ENCODE measurements around the gene APBB2. TPM values are rescaled to one million over a fixed set of nuclear protein-coding genes. Genes with fewer than 3 reads are reported as not detected.

Gene APBB2
- total and polyA plus RNA-seq, 2 of the 8 experiments (the other 6 are each of a cell fraction or from before 2014, with no cell fraction given): 58.7 to 59.4 TPM

- H3K79me2 ChIP-seq (ENCODE audit: control insufficient read depth in 1 of 2, insufficient read depth in 2 of 2, low read length in 2 of 2): peaks cover 3 to 34% of the 10 kb centered on the region in 2 experiments; a peak in 2 of 4 replicates
- H2BK15ac ChIP-seq (ENCODE audit: low read length): no peak overlapping the region
- no peak overlapping the region for H3K9ac ChIP-seq (replicated peaks in 1 of 4; ENCODE audit: extremely low read depth in 1 of 4, low read depth in 3 of 4, low read length in 3 of 4)
- H3K23me2 ChIP-seq (ENCODE audit: low read depth, low read length): peaks cover 5% of the 10 kb centered on the region
- H3K27ac ChIP-seq (ENCODE audit: low read depth, low read length): no peak overlapping the region
- no peak overlapping the region for H3K18ac ChIP-seq (ENCODE audit: extremely low read depth, low read length)
- no peak overlapping the region for H2BK120ac ChIP-seq (replicated peaks; ENCODE audit: low read depth, low read length)
- no peaks in the 10 kb centered on the region for H4K20me1 ChIP-seq (replicated peaks in 1 of 2; ENCODE audit: control insufficient read depth in 1 of 2, insufficient read depth in 2 of 2, low read length in 2 of 2)
- no peak for FAIRE-seq
- no peak overlapping the region for H2BK12ac ChIP-seq (ENCODE audit: low read depth, low read length)
- no peak overlapping the region for H2BK20ac ChIP-seq (ENCODE audit: low read length)
- H4K5ac ChIP-seq (ENCODE audit: insufficient read length, low read depth, low read length): peak overlapping the region; percentile 15
- H3K4me1 ChIP-seq (replicated peaks in 1 of 4; ENCODE audit: control insufficient read depth in 3 of 4, insufficient read depth in 4 of 4, low read length in 3 of 4): peaks cover 9 to 23% (median 14%) of the 10 kb centered on the region in 4 experiments
- no peak for DNase-seq (ENCODE audit: low read depth in 1 of 2, low spot score in 2 of 2)
- CTCF ChIA-PET (ENCODE audit: partially characterized antibody): interaction anchor here (0.6 to 2.7 kb wide), 4 partner anchors 9 to 1007 kb away, joined by 3 to 12 read pairs (median 6); no protein-coding TSS in a partner anchor
- H3K14ac ChIP-seq (ENCODE audit: insufficient read length): no peak overlapping the region
- no peak for TF ChIP-seq BACH1 (IDR thresholded peaks at IDR 0.05; ENCODE audit: low read length)
- TF ChIP-seq SP1 (IDR thresholded peaks at IDR 0.05; ENCODE audit: low read depth, low read length): no peak
- H2BK5ac ChIP-seq (ENCODE audit: low read depth, low read length): no peak overlapping the region
- H3K4ac ChIP-seq (replicated peaks; ENCODE audit: insufficient read length, low read depth, low read length): no peak overlapping the region
- no peak overlapping the region for H2AK5ac ChIP-seq (ENCODE audit: low read depth, low read length)
- H3K4me2 ChIP-seq (ENCODE audit: insufficient read depth in 1 of 2, low read depth in 2 of 2, low read length in 2 of 2): no peak overlapping the region
- H3K36me3 ChIP-seq (ENCODE audit: control insufficient read depth in 2 of 4, insufficient read depth in 4 of 4, low read length in 3 of 4): no peaks in the 10 kb centered on the region
- H3K56ac ChIP-seq (replicated peaks; ENCODE audit: insufficient read length, low read depth, low read length): no peak overlapping the region
- no peak overlapping the region for H4K8ac ChIP-seq (ENCODE audit: extremely low read depth, insufficient read depth, low read length)
- no peak overlapping the region for H2AFZ ChIP-seq (ENCODE audit: low read length)
- H3K4me3 ChIP-seq (ENCODE audit: extremely low read depth in 1 of 4, insufficient read depth in 2 of 4, low read depth in 3 of 4, low read length in 4 of 4): no peak overlapping the region
- no peaks in the 10 kb centered on the region; the same call in 1 of the 2 replicates for H3K79me1 ChIP-seq (ENCODE audit: low read depth, low read length)
- no peak overlapping the region for H3K23ac ChIP-seq (ENCODE audit: insufficient read length)
- no peak overlapping the region for H4K91ac ChIP-seq (replicated peaks; ENCODE audit: insufficient read length, low read length)
- POLR2A ChIA-PET (ENCODE audit: partially characterized antibody): interaction anchor here (0.7 to 5.3 kb wide), 5 partner anchors 9 to 124 kb away, joined by 3 to 23 read pairs (median 4); partner anchors contain the start of gene UCHL1
- H3K27me3 ChIP-seq (replicated peaks in 1 of 4; ENCODE audit: control insufficient read depth in 3 of 4, extremely low read depth in 1 of 4, insufficient read depth in 3 of 4, low read length in 3 of 4): no peaks in the 10 kb centered on the region
- no peaks in the 10 kb centered on the region for H3K9me3 ChIP-seq (ENCODE audit: insufficient read depth in 2 of 2, low read depth in 1 of 2, low read length in 1 of 2)
- 89% methylated on average over 2 of the region's 2 CpGs; no CpG with 5 or more reads in 1 of the 2 experiments for WGBS, 2 experiments (ENCODE audit: extremely low coverage in 1 of 2, insufficient coverage in 1 of 2, insufficient read length in 1 of 2, insufficient replicate concordance in 2 of 2, low coverage in 1 of 2, low lambda C conversion rate in 2 of 2, missing lambda C conversion rate in 1 of 2)
These were observed 82.2 kb downstream of the APBB2 start for GRCh38 chr4:41132055-41132683.

Data from H1 (cell line).